Astrocyte of the hippocampus (primary cell): ENCODE results near the gene FANCL.
"Not testable (repeated sequence)": the region's sequence is repeated elsewhere in the genome, so short reads cannot be mapped to it uniquely, and the experiment has no call there.

Source experiments
- DNase-seq: peaks from one replicate; pipeline ENCODE4 v3.0.0; 2011; ENCODE audit warnings: low read depth, low spot score

FANCL gene

GRCh38 chr2:58145769-58146168 is 95.4 kb downstream of the FANCL start:
- not testable (repeated sequence) for DNase-seq

DNA sequence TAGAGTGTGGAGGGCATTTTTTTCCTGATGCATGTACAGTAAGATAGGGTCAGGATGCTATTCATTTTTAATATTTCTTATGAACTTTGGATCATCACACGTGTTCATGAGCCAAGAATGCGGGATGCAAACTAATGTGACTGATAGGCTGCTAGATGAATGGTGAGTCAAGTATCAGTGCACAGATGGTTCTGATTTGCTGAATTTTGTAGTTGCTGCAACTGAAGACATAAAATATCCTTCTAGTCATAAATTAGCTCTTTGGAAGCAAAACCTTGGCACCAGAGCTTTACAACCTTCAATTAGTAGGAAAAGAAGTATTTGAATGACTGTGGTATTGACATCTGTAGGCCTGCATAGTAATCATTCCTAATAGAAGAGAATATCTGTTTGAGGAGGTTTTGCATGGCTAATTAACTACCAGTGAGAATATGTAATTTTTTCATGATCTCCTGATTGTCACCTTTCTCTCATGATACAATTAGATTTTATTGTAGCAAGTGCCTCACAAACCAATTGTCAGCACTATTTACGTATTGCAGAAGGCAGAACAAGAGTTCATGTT is 100.5 kb downstream of the FANCL start:
- no peak for DNase-seq

DNA sequence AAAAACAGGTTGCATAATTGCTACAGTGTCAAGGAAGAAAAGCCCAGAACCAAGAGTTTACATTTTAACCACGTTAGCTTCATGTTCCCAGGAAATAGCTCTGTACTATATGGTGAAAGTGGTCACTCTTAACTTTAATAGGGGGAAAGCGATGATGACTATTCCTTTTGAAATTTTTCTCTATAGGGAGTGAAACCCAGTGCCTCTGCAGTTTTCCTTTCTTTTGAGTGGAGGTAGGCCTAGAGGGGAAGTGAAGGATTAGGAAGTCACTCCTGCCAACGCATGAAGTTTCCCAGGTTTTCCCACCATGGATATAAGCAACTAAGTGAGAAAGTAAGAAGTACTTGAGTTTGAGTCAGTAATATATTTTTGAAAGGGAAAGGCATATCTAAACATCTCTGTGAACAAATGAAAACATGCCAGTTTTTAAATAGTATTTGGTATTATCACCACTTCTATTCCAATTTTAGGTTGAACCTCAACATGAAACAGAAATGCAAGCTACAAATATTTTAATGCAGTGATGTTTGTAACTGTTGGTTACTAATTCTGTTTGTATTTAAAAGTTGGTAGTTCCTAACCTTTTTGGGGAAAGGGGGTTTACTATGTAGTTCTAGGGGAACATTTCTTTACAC is 102.6 kb downstream of the FANCL start:
- DNase-seq, result no peak

- no peak for DNase-seq
These were observed 103.3 kb downstream of the FANCL start for GRCh38 chr2:58137856-58138255.

GRCh38 chr2:58137221-58137620 is 103.9 kb downstream of the FANCL start:
- DNase-seq, result peak; percentile 58

- DNase-seq, result no peak
These were observed 105.3 kb downstream of the FANCL start for GRCh38 chr2:58135861-58136260.

- DNase-seq, result no peak
These were observed 107.7 kb downstream of the FANCL start for GRCh38 chr2:58133395-58133794.

GRCh38 chr2:58131191-58132011 is 109.7 kb downstream of the FANCL start:
- DNase-seq, result peak; percentile 28

DNA sequence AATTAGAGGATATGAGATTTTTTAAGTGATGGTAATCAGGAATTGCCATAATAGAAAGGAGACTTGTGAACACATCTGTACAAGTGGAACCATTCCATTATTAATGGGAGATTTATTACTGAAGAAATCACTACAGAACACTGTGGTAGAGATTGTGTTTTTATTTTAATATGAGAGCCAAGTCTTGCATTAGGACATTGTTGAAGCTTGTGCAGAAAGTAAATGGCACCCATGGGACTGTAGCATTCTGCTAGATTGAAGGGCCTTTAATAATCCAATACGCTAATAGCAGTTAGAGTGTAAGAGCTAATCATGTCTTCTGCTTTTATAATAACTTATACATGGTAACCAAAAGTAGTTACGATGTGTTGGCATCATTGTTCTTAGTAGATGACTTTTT is 110.9 kb downstream of the FANCL start:
- DNase-seq, result no peak

DNA sequence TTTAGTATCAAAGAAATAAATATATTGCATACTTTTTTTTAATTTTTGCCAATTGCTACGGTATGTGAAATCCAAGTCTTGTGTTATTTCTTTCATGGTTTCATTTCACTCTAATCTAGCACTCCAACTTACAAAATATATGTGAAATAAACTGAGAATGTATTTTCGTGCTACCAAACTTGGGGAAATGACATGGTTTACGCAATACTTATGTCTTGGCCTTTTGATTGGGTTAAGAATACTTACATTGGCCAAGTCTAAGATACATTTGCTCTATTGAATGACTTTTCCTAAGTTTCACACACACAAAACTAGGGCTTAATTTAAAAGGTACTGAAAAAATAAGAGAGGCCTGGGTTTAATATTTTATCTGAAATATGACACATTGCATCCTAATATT is 114.0 kb downstream of the FANCL start:
- no peak for DNase-seq

DNA sequence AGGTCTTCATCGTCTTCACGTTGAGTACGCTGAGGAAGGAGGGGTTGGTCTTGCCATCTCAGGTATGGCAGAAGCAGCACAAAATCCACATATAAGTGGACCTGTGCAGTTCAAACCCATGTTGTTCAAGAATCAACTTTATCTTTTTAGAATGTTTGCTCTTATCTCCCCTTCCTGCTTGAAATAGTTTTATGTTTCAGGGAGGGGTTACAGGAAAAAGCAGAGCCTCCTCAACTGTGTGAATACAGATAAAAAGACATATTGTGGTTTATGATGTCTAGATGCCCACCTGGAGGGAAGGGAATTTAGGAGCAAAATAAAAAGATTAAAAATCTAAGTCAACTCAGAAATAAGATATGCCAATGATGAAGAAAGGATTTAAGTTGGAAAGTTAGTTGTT is 118.6 kb downstream of the FANCL start:
- no peak for DNase-seq

- no peak for DNase-seq
These were observed 119.1 kb downstream of the FANCL start for GRCh38 chr2:58122040-58122439.

GRCh38 chr2:58120626-58121229 is 120.4 kb downstream of the FANCL start:
- no peak for DNase-seq

DNA sequence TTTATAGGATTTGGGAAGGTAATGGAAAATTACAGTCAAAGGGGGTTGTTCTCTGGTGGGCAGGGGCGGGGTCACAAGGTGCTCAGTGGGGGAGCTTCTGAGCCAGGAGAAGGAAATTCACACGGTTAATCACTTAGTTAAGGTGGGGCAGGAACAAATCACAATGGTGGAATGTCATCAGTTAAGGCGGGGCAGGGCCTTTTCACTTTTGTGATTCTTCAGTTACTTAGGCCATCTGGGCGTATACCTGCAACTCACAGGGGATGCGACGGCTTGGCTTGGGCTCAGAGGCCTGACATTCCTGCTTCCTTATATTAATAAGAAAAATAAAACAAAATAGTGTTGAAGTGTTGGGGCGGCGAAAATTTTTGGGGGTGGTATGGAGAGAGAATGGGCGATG is 127.6 kb downstream of the FANCL start:
- DNase-seq, result not testable (repeated sequence)

DNA sequence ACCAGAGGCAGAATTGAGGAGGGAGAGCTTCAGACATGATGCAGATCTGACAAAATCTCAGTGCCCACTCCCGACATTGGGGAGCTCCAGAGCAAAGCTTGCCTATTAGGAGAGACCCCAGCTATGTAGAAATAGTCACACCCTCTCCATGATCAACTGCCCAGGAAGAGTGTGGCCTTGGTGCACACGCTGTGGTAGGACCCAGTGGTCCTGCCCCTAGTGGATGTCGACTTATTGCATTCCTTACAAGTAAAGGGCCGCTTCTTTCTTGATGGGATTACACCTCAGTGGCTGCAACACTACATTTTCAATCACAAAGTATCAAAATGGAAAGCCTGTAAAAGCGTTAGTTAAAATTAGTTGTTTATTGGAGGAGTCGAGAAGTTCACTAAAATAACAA is 130.4 kb downstream of the FANCL start:
- DNase-seq, result no peak

DNA sequence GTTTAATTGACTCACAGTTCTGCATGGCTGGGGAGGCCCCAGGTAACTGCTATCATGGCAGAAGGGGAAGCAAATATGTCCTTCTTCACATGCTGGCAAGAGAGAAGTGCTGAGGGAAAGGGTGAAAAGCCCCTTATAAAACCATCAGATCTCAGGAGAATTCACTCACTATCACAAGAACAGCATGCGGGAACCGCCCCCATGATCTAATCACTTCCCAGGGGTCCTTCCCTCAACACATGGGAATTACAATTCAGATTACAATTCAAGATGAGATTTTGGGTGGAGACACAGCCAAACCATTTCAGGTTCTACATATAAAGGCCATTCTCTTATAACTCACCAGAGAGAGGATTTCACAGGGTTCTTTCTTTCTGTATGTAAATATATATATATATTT is 131.6 kb downstream of the FANCL start:
- no peak for DNase-seq
